ENCODE data around the gene POU2AF2.

DNA sequence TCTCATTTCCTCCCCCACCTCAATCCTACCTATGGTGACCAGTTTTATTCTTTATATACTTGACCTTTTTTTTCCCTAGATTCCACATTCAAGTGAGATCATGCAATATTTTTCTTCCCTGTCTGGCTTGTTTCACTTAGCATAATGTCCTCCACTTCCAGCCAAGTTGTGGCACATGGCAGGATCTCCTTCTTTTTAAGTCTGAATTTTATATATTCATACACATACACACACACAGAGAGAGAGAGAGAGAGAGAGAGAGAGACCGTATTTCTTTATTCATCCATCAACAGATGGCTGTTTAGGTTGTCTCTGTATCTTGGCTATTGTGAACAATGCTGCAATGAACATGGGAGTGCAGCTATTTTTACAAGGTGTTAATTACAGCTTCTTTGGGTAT, 1.4 kb downstream of the POU2AF2 start:
- TF ChIP-seq POLR2A (IDR thresholded peaks at IDR 0.05; ENCODE audit: low read length) (no peak), GATA1 (IDR thresholded peaks at IDR 0.05; ENCODE audit: low read depth, low read length) (no peak)
